WTC11 (cell line): ENCODE measurements around the gene NFIA. TPM values are rescaled to one million over a fixed set of nuclear protein-coding genes. Genes with fewer than 3 reads are reported as not detected.

Experiments
- ATAC-seq: fragments of 200-7000 bp; cut with Tn5 transposase; 2 replicates; pipeline ENCODE4 v1.10.0; 2021; ENCODE audit warnings: mild to moderate bottlenecking, moderate library complexity
- CTCF ChIA-PET: fragments of 300-600 bp; sonication (Branson Sonifier 250); formaldehyde crosslinking; loops from one replicate; lab custom pipeline; 2021; ENCODE audit warnings: antibody characterized with exemption; lab: Charles Lee
- POLR2A ChIA-PET: fragments of 350-600 bp; sonication (Branson Sonifier 250); formaldehyde crosslinking; loops from one replicate; lab custom pipeline; 2021; ENCODE audit warnings: antibody characterized with exemption; lab: Charles Lee
- DNase-seq: peaks from one replicate; pipeline ENCODE4 v3.0.0; 2021; ENCODE audit warnings: low spot score
- H3K27ac Mint-ChIP-seq: 2 replicates; pipeline ENCODE4 v1.8.0; 2021; ENCODE audit warnings: mixed read lengths
- H3K27me3 Mint-ChIP-seq: 2 replicates; pipeline ENCODE4 v1.8.0; 2021; ENCODE audit warnings: low read depth, mild to moderate bottlenecking, moderate library complexity, mixed read lengths
- H3K36me3 Mint-ChIP-seq: 2 replicates; pipeline ENCODE4 v1.8.0; 2021; ENCODE audit warnings: mixed read lengths
- H3K4me1 Mint-ChIP-seq: 2 replicates; pipeline ENCODE4 v1.8.0; 2022; ENCODE audit warnings: mixed read lengths
- H3K4me3 Mint-ChIP-seq: 2 replicates; pipeline ENCODE4 v1.8.0; 2021; ENCODE audit warnings: mild to moderate bottlenecking, moderate library complexity, mixed read lengths
- H3K9me3 Mint-ChIP-seq: 2 replicates; pipeline ENCODE4 v1.8.0; 2021; ENCODE audit warnings: mixed read lengths
- ATF3 ChIP-seq: sonication (generic); formaldehyde crosslinking; conservative IDR thresholded peaks from 2 replicates; pipeline ENCODE4 v1.8.1; 2022; ENCODE audit warnings: mild to moderate bottlenecking, missing genetic modification reagents
- CBFB ChIP-seq: sonication (generic); formaldehyde crosslinking; IDR thresholded peaks from 2 replicates; pipeline ENCODE4 v1.8.1; 2022; ENCODE audit warnings: mild to moderate bottlenecking, low read depth, missing genetic modification reagents
- CREM ChIP-seq: sonication (generic); formaldehyde crosslinking; IDR thresholded peaks from 2 replicates; pipeline ENCODE4 v1.8.1; 2022; ENCODE audit warnings: mild to moderate bottlenecking, missing genetic modification reagents, moderate library complexity
- ELF4 ChIP-seq: sonication (generic); formaldehyde crosslinking; IDR thresholded peaks from 2 replicates; pipeline ENCODE4 v1.8.1; 2022; ENCODE audit warnings: low read depth, mild to moderate bottlenecking, moderate library complexity, missing genetic modification reagents
- ERG ChIP-seq: fragments of 250-450 bp; sonication (Bioruptor Pico); IDR thresholded peaks from 2 replicates; pipeline ENCODE4 v1.8.0; 2021; ENCODE audit warnings: mild to moderate bottlenecking
- ESRRA ChIP-seq: sonication (generic); formaldehyde crosslinking; IDR thresholded peaks from 2 replicates; pipeline ENCODE4 v1.8.1; 2022; ENCODE audit warnings: mild to moderate bottlenecking, missing genetic modification reagents, borderline replicate concordance
- FOXP1 ChIP-seq: sonication (generic); formaldehyde crosslinking; IDR thresholded peaks from 2 replicates; pipeline ENCODE4 v1.8.0; 2022; ENCODE audit warnings: missing genetic modification reagents, mild to moderate bottlenecking, moderate library complexity, borderline replicate concordance
- KAT7 ChIP-seq: sonication (generic); formaldehyde crosslinking; IDR thresholded peaks from 2 replicates; pipeline ENCODE4 v1.8.1; 2023; ENCODE audit warnings: missing genetic modification reagents, mild to moderate bottlenecking, borderline replicate concordance
- NR1H2 ChIP-seq: sonication (generic); formaldehyde crosslinking; IDR thresholded peaks from 2 replicates; pipeline ENCODE4 v1.9.0; 2021; ENCODE audit warnings: mild to moderate bottlenecking, moderate library complexity, missing genetic modification reagents
- NR3C1 ChIP-seq: sonication (generic); formaldehyde crosslinking; conservative IDR thresholded peaks from 2 replicates; pipeline ENCODE4 v1.8.1; 2023; ENCODE audit warnings: low read depth, mild to moderate bottlenecking, missing genetic modification reagents
- PREB ChIP-seq: sonication (generic); formaldehyde crosslinking; IDR thresholded peaks from 2 replicates; pipeline ENCODE4 v1.8.1; 2022; ENCODE audit warnings: mild to moderate bottlenecking, missing genetic modification reagents, moderate library complexity, borderline replicate concordance
- STAT6 ChIP-seq: sonication (generic); formaldehyde crosslinking; conservative IDR thresholded peaks from 2 replicates; pipeline ENCODE4 v1.8.1; 2023; ENCODE audit warnings: mild to moderate bottlenecking, low read depth, missing genetic modification reagents, moderate library complexity
- TCF7 ChIP-seq: sonication (generic); formaldehyde crosslinking; IDR thresholded peaks from 2 replicates; pipeline ENCODE4 v1.8.0; 2022; ENCODE audit warnings: mild to moderate bottlenecking, low read depth, missing genetic modification reagents, moderate library complexity
- ZNF396 ChIP-seq: fragments of 250-450 bp; sonication (Bioruptor Pico); IDR thresholded peaks from 2 replicates; pipeline ENCODE4 v1.8.0; 2021; ENCODE audit warnings: mild to moderate bottlenecking, moderate library complexity, borderline replicate concordance
- ZNF532 ChIP-seq: fragments of 250-450 bp; sonication (Bioruptor Pico); IDR thresholded peaks from 2 replicates; pipeline ENCODE4 v1.9.0; 2021; ENCODE audit warnings: mild to moderate bottlenecking, borderline replicate concordance
- total RNA-seq: library from RNA; stranded (reverse); gene quantifications from 3 replicates; pipeline ENCODE4 v1.2.3, GENCODE V29; 2021
- TF ChIP-seq, protein P1 (sequence below): sonication (generic); formaldehyde crosslinking; IDR thresholded peaks from 2 replicates; pipeline ENCODE4 v1.8.0; 2023; ENCODE audit warnings: missing genetic modification reagents, mild to moderate bottlenecking, borderline replicate concordance

Gene NFIA
- total RNA-seq, 1 experiment from 2014 or later, result 16.7 TPM

GRCh38 chr1:61353797-61354406, 271.5 kb downstream of the NFIA start (continued):
- no peak for TF ChIP-seq FOXP1

DNA sequence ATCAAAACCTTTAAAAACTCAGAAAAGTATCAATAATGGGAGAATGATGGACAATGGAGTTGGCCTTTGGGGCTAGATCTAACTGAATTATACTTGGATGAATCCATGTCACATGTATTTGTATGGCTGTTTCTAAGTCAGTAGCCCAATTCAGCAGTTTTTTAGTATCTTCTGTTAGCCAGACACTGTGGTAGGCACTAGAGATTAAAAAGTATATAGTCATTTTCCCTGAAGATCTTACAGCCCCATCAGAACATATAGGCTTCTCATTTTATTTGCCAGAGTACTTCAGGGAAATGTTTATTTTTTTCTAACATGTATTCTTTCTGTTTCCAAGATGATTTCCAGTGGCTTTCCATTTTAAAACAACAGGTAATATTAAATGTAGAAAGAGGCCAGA, 273.7 kb downstream of the NFIA start:
- H3K27ac Mint-ChIP-seq, result no peak overlapping the region
- H3K36me3 Mint-ChIP-seq, result no peaks in the 10 kb centered on the region
- ATAC-seq (no peak), DNase-seq (no peak)
- H3K9me3 Mint-ChIP-seq, result no peaks in the 10 kb centered on the region
- H3K27me3 Mint-ChIP-seq, result no peaks in the 10 kb centered on the region
- POLR2A ChIA-PET, result no interaction called here
- no peak overlapping the region for H3K4me3 Mint-ChIP-seq
- peaks cover 38% of the 10 kb centered on the region for H3K4me1 Mint-ChIP-seq
- TF ChIP-seq CREM (CRISPR knock-in tag) (no peak), STAT6 (no peak), CBFB (no peak), ZNF396 (no peak), ESRRA (CRISPR knock-in tag) (no peak), ERG (no peak), KAT7 (CRISPR knock-in tag) (no peak), ATF3 (CRISPR knock-in tag) (no peak), NR1H2 (no peak), TCF7 (CRISPR knock-in tag) (no peak)
- TF ChIP-seq, protein P1, sequence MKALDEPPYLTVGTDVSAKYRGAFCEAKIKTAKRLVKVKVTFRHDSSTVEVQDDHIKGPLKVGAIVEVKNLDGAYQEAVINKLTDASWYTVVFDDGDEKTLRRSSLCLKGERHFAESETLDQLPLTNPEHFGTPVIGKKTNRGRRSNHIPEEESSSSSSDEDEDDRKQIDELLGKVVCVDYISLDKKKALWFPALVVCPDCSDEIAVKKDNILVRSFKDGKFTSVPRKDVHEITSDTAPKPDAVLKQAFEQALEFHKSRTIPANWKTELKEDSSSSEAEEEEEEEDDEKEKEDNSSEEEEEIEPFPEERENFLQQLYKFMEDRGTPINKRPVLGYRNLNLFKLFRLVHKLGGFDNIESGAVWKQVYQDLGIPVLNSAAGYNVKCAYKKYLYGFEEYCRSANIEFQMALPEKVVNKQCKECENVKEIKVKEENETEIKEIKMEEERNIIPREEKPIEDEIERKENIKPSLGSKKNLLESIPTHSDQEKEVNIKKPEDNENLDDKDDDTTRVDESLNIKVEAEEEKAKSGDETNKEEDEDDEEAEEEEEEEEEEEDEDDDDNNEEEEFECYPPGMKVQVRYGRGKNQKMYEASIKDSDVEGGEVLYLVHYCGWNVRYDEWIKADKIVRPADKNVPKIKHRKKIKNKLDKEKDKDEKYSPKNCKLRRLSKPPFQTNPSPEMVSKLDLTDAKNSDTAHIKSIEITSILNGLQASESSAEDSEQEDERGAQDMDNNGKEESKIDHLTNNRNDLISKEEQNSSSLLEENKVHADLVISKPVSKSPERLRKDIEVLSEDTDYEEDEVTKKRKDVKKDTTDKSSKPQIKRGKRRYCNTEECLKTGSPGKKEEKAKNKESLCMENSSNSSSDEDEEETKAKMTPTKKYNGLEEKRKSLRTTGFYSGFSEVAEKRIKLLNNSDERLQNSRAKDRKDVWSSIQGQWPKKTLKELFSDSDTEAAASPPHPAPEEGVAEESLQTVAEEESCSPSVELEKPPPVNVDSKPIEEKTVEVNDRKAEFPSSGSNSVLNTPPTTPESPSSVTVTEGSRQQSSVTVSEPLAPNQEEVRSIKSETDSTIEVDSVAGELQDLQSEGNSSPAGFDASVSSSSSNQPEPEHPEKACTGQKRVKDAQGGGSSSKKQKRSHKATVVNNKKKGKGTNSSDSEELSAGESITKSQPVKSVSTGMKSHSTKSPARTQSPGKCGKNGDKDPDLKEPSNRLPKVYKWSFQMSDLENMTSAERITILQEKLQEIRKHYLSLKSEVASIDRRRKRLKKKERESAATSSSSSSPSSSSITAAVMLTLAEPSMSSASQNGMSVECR (CRISPR knock-in tag), result no peak
- CTCF ChIA-PET, result interaction anchor here (1.3 kb wide), 1 partner anchor 306 kb away, joined by 3 read pairs; no protein-coding TSS in a partner anchor

DNA sequence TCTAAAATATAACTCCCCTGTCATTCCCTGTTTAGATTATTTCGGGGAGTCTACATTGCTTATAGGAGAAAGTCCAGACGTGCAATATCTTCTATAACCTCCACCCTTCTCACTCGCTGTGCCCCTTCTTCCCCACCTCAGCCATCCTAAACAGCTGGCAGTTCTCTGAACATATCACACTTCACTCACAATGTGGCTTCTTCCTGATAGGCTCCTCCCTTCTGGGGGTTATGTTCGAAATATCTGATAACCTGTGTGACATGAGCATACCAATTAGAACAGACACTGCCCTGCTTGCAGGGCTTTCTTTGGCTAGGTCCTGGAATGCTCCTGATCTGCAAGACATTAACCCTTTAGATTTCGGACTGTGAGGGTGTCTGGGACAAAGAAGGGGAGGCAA, 274.6 kb downstream of the NFIA start:
- Mint-ChIP-seq H3K36me3 (no peaks in the 10 kb centered on the region), H3K27ac (no peak overlapping the region), H3K9me3 (no peaks in the 10 kb centered on the region), H3K4me1 (peaks cover 35% of the 10 kb centered on the region), H3K27me3 (no peaks in the 10 kb centered on the region), H3K4me3 (no peak overlapping the region)
- TF ChIP-seq ZNF532 (no peak), PREB (CRISPR knock-in tag) (no peak), ATF3 (CRISPR knock-in tag) (no peak), ELF4 (CRISPR knock-in tag) (no peak), TCF7 (CRISPR knock-in tag) (no peak), NR3C1 (CRISPR knock-in tag) (no peak)
- DNase-seq, result no peak
- ChIA-PET POLR2A (no interaction called here), CTCF (no interaction called here)
- ATAC-seq, result no peak
